HG02623 (cell line): ENCODE data around the gene LSM5.

Experiments
- ATAC-seq: cut with Tn5 transposase; IDR thresholded peaks from one replicate; pipeline ENCODE4 v1.9.1; 2021; ENCODE audit warnings: moderate library complexity; ENCODE audit not compliant: unreplicated experiment

The LSM5 gene

DNA sequence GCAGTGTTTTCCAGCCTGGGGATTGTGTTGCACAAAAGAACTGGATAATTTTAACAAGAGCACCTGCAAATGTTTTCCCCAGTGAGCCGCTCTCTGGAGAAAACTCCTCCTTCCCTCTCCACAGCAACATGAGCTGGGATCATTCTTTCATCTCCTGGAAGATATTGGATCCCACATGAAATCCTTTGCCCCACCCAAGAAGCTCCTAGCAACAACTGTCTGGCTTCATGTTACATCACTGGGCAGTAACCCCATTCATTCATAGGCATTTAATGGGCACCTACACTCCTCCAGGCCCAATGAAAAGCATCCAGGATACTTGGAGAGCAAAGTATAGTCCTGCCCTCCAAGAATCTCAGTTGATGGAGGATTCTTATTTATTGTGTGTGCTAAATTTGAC is 27.2 kb downstream of the LSM5 start:
- ATAC-seq = no peak

DNA sequence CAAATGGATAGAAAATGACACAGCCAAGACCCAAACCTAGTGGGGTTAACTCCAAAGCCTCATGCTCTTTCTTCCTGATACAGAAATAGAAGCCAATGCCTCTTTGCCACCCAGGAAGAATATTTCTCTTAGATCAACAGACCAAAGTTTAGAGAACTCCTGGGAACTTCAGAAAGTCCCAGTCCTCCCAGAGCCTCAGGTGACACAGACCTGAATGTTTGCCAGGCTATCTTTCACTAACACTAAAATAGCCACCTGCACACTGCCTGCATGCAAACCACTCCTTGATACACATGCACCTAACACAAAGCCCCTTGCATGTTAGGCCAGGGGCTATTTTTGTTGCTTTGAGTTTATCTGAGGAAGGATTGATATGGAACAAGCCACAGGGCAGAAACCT is 27.7 kb downstream of the LSM5 start:
- ATAC-seq = no peak

DNA sequence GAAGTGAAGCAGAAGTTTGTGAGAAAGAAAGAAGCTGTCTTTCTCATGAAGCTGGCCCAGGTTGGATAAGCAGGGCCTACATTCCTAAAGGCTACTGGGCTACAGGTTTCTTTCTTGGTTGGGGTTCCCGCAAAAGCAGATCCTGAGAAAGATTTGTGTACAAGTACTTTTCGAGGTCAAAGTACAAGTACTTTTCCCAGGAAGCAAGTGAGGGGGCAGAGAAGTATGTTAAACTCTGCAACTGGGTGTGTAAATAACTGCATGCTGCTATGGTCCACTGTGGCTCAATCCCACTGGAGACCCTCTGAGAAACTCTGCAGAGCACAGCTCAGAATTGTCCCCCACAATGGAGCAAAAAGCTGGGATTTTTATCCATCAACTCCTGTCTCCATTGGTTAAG is 28.7 kb downstream of the LSM5 start:
- ATAC-seq = no peak

DNA sequence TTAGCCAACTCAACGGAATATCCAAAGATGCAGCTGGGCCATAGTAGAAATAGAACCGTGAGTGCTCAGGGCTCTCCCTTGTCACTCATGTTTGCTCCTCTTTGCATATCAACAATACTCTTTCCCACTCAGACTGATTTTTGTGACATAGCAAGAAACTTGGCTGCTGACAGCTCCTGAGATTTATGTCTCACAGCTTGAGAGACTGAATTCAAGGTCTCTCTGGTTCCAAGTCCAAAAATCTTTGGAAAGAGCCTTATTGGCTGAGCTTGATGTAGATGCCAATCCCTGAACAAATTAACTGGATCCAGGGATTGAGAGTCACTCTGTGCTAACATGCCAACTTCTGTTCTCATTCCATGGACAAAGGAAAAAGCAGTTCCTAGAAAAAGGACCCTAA is 30.4 kb downstream of the LSM5 start:
- no peak for ATAC-seq

DNA sequence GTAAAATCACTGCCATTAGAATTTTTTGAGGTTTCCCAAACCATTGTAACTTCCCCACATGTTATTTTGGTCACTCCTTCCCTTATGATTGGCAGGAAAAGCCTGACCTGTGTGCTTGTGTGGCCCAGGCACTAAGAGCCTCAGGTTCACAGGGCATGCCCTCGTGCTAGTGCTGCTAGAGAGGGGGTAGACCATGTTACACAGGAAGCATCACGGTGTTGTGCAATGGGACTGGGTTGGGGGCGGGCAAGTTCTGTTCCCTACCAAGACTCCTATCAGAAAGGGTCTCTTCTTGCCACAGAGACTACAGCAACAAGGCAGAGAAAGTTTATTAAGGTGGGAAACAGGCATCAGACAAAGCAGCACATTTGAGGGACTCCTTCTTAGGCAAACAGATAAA is 32.2 kb downstream of the LSM5 start:
- no peak for ATAC-seq

DNA sequence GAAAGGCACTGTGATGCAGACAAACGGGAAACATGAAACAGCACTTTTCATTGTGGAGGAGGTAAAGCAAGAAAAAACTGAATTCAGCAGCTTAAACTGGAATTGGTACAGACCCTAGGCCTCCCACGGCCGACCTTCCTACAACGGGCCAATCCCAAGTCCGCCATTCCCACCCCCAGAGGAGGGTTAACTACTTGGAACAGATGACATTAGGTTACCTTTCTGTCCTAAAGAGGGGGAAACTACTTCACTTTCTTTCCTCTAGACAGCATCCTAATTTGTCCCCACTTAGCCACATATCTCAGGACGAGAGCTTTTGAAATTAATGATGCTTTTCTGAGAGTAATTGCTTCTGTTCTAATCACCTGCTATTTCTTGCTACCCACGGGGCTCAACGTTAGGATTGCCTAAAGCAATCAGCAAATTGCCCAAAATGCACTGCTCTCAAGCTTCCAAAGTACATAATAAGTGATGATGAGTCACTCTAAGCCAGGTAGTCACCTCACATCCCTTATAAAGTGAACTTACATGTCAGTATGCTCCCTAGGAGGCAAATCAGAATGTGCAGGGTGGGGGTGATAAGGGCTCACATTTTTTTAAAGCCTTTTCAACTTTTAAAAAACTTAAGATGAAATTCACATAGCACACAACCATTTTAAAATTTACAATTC is 36.7 kb downstream of the LSM5 start:
- no peak for ATAC-seq

DNA sequence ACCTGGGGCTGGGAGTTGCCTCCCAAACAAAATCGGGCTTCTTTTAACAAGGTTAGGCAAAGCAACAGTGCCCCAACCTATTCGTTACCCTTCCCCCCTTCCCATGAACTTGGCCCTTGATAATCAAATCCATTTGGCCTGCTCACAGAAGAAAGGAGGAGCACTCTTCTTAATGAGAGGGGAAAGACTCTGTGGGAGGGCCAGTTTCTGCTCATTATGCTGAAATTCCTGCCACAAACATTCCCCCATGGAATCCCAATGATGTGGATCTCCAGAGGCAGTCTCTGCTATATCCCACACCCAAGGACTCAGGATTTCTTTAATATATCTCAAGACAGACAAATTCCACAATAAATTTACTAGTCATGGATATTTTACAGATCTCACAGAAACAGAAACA is 43.0 kb downstream of the LSM5 start:
- ATAC-seq = no peak

DNA sequence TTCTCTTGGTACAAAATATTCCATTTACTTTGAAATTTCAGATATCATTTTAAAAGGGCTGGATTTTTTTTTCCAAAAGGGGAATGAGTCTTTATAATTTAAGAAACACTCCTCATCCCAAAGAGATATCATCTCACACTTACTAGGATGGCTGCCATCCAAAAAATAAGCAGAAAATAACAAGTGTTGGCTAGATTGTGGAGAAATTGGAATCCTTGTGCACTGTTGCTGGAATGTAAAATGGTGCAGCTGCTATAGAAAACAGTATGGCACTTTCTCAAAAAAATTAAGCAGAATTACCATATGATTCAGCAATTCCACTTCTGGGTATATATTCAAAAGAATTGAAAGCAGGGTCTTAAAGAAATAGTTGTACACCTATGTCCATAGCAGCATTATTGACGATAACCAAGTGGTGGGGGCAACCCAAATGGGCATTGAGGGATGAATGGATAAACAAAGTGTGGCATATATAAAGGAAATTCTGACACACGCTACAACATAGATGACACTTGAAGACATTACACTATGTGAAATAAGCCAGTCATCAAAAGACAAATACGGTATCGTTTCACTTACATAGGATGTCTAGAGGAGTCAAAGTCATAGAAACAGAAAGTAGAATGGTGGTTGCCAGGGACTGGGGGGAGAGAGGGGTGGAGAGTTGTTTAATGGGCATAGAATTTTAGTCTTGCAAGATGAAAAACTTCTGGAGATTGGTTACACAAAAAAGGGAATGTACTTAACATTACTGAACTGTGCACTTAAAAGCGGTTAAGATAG is 53.8 kb downstream of the LSM5 start:
- no peak for ATAC-seq
